GM12801 (cell line): ENCODE data around the gene AATK.

Experiments
- TF ChIP-seq, protein P1 (sequence below): IDR thresholded peaks from one replicate; pipeline ENCODE4 v1.5.1; 2011; ENCODE audit warnings: control low read depth; ENCODE audit not compliant: insufficient read length; ENCODE audit errors: extremely low read depth

Gene AATK

DNA sequence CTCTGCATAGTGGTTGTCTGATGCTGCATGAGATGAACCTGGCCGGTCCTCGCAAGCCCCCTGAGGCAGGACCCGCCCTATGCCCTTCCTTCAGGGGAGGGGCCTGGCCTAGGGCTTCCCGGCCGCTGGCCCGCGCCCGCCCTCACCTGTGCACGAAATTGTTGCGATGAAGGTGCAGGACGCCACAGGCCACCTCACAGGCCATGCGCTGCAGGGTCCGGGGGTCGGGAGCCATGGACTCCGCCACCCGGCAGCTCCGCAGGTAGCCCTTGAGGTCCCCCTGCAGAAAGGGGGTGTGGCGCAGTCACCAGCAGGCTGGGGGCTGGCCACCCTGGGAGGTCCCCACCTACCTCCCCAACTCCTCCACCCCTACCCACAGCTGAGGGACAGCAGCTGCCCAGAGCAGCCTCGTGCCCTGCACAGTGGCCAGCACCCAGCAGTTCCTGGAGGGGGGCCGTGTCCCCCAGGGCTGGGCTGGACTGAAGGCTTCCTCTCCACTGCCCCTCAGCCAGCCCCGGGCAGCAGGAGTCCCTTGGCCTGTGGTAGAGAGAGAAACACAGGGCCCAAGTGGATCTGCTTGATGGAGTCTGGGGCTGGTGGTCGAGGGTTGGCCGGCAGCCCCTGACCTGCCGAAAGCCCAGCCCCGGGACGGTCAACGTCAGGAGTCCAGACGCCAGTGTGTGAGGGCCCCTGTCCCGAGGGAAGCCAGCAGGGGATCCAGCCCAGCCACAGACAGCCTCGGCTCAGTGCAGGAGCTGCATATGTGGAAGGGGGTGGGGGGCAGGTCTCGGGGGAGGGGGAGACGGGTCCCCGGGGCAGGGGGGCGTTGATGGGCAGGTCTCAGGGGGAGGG, 39.5 kb downstream of the AATK start:
- TF ChIP-seq, protein P1, sequence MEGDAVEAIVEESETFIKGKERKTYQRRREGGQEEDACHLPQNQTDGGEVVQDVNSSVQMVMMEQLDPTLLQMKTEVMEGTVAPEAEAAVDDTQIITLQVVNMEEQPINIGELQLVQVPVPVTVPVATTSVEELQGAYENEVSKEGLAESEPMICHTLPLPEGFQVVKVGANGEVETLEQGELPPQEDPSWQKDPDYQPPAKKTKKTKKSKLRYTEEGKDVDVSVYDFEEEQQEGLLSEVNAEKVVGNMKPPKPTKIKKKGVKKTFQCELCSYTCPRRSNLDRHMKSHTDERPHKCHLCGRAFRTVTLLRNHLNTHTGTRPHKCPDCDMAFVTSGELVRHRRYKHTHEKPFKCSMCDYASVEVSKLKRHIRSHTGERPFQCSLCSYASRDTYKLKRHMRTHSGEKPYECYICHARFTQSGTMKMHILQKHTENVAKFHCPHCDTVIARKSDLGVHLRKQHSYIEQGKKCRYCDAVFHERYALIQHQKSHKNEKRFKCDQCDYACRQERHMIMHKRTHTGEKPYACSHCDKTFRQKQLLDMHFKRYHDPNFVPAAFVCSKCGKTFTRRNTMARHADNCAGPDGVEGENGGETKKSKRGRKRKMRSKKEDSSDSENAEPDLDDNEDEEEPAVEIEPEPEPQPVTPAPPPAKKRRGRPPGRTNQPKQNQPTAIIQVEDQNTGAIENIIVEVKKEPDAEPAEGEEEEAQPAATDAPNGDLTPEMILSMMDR, result no peak

DNA sequence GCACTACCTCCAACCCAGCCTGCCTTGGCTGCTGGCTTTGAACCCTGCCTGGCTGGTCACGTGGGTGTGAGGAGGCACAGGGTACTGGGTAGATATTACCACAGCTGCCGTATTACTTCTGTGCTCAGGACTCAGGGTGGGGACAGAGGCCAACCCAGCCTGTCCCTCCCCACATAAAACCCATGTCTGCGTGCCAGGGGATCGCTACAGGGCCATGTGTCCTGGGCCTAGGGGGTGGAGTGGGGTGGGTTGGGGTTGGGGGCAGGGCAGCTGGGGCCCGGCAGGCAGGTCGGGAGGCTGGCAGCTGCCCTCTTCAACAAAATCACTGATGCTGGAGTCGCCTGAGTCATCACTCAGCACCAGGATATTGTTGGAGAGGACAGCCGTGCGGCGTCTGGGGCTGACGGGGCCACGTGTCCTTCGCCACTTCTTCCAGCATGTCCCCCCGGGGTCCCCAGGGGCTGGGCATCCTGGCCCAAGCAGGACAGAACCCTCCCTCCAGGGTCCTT, 40.4 kb downstream of the AATK start:
- TF ChIP-seq, protein P1, result no peak

DNA sequence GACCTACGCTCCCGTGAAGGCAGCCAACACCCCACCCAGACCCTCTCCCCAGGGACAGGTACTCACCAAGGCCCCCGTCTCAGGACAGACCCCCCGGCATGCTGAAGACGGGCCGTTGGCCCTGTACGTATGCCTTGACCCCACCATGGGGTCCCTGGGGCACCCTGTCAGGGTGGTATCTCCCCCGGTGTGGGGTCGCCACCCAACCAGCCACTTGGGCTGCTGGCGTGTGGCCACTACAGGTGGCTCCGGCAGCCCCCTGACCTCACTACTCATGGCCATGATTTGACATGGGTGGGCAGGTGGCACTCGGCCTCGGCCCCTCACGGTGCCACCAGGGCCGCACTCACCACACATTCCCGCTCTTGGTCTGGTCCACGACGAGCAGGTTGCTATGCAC, 41.6 kb downstream of the AATK start:
- TF ChIP-seq, protein P1, result no peak

DNA sequence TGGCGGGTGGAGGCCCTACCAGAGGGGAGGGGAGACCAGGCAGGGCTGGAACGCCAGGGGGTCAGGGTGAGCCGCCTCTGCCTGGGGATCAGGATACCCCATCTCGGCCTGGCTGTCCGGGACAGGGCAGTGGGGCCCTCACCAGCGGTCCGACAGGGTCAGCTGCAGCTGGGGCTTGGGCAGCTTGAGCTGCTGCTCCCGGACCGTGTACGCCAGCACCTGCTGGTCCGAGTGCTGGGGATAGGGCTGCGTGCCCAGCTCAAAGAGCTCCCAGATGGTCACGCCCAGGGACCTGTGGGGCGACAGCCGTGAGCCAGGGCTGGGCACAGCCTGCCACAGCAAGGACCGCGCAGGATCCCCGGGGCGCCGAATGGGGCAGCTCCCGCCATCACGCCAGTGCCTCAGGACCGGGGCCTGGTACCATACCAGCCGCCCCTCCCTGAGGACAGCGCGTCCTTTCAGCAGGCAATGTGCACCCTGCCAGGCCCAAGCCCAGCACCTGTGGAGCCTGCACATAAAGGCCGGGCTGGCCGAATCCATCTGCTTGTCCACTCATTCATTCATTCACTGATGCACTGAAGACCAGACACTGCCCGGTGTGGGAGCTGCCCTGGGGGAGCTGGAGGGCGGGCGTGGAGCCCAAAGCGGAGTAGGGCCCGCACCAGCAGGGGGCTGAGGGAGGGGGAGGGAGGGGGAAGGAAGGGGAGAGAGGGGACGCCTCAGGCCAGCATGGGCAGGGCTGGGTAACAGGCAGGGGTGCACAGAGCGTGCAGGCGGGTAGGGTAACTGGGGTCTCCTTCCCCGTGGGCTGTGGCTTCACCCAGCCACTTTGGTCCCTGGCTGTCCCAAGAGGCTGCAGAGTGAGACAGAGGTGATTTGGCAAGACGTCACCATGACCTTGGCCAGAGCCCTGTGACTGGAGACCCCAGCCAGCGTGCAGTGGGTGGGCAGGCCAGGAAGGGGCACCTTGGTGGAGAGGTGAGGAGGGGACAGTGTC, 42.7 kb downstream of the AATK start:
- TF ChIP-seq, protein P1, result no peak

DNA sequence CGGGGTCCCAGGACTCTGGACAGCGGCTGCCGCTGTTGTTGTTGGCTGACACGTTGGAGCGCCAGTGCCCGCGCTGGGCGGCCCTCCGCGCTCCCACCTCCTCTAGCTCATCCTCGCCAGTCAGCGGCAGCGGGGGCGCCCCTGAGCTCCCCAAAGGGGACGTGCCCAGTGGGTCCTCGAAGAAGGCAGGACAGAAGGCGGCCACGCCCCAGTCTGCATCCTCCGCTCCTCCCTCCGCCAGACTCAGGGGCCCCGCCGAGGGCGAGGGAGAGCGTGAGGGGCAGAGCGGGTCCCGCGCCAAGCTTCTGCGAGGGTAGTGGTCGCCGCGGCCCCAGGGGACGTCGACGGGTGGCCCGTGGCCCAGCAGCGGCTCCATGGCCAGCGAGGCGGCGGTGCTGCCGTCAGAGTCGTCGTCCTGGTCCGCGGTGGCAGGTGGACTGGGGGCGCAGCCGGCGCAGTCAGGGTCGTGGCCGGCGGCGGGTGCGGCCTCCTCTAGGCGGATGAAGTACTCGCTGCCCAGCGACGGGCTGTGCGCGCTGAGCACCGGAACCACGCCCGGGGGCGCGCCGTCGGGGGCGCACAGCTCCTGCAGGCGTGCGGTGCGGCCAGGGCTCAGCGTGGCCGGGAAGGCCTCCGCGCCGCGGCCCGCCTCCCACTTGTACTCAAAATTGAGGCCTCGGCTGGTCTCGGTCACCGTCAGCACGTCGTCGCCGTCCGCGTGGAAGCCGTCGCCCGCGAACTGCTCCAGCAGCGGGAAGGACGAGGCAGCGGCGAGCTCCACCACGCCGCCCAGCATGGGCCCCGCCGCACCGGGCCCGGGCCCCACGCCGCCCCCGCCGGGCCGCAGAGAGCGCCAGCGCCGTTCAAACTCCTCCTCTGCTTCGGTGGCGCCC, 43.9 kb downstream of the AATK start:
- TF ChIP-seq, protein P1, result no peak

DNA sequence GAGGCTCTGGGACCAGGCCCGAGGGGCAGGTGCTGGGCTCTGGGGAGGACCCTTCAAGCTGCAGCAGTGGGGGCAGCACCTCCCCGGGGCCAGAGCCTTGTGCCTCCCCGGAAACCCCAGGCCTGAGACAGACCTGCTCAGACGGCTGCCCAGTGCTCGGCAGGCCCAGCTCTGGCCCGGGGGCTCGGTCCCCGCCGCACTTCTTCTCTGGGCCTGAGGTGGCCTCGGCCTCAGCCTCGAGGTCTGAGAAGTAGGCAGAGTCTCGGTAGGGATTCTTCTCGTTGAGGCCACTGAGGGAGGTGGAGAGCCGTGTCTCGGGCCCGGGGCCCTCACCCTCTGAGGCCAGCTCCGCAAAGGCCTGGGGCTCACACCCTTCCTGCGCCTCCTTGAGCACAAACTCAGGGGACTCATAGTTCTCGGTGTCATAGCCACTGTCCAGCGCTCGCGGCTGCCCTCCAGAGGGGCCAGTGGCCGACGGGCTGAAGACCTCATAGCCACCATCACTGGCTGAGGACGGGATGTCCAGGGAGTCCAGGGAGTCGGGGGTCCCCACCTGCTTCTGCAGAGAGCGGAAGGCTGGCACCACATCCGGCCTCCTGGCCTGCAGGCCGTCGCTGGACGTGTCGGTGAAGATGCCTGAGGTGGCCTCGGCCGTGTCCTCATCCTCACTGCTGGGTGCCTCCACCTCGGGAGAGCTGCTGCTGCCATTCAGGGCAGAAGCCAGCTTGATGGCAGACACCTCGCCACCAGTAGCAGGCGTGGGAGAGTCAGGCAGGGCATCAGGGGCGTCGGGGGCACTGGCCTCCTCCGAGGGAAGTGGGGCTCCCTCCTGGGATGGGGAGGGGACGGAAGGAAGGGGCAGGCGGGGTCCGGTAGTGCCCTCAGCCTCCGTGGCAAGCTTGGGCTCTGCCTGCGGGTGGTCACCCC, 45.1 kb downstream of the AATK start:
- TF ChIP-seq, protein P1, result no peak
